ENCODE results near the gene SORCS2. TPM values are rescaled to one million over a fixed set of nuclear protein-coding genes. Genes with fewer than 3 reads are reported as not detected.

Gene SORCS2
- total and polyA plus RNA-seq, 2 of the 13 experiments (the other 11 are each of a cell fraction or from before 2014, with no cell fraction given) = 0.82 to 1.0 TPM

GRCh38 chr4:7183780-7184460 is 8.4 kb upstream of the SORCS2 start:
- POLR2A ChIA-PET = interaction anchor here (0.6 kb wide), 1 partner anchor 493 kb away, joined by 4 read pairs; no protein-coding TSS in a partner anchor
- CTCF ChIA-PET (ENCODE audit: low intra/inter-chr PET ratio, low total read pairs) = no interaction called here
- no peak for DNase-seq (ENCODE audit: low spot score)

GRCh38 chr4:7185487-7186030 is 6.8 kb upstream of the SORCS2 start:
- Histone ChIP-seq H3K9me3 (ENCODE audit: low read length) (no peaks in the 10 kb centered on the region), H3K36me3 (replicated peaks in 1 of 2; ENCODE audit: control insufficient read depth in 1 of 2, insufficient read depth in 2 of 2, low read length in 2 of 2) (no peaks in the 10 kb centered on the region), H3K4me3 (replicated peaks in 1 of 3; ENCODE audit: insufficient read depth in 1 of 3, low read depth in 2 of 3, low read length in 3 of 3) (no peak overlapping the region), H3K27me3 (ENCODE audit: control insufficient read depth in 1 of 2, insufficient read depth in 2 of 2, low read length in 2 of 2) (peaks cover 7 to 39% of the 10 kb centered on the region in 2 experiments), H3K4me1 (ENCODE audit: insufficient read depth, low read length) (no peaks in the 10 kb centered on the region), H2AFZ (ENCODE audit: low read length) (no peak overlapping the region), H3K27ac (ENCODE audit: extremely low read length, insufficient read depth, low read length) (no peak overlapping the region), H4K20me1 (ENCODE audit: insufficient read depth, low read length) (no peaks in the 10 kb centered on the region), H3K79me2 (ENCODE audit: insufficient read depth, low read length) (no peaks in the 10 kb centered on the region), H3K4me2 (ENCODE audit: low read depth, low read length) (no peak overlapping the region), H3K9ac (ENCODE audit: insufficient read depth, low read depth, low read length) (no peak overlapping the region)
- ChIA-PET POLR2A (no interaction called here), CTCF (ENCODE audit: low intra/inter-chr PET ratio, low total read pairs) (interaction anchor here (2.4 kb wide), 1 partner anchor 83 kb away, joined by 7 read pairs; no protein-coding TSS in a partner anchor)
- in situ Hi-C loops (cut with HindIII; ENCODE audit: extremely low pct_ligation_motif_present, low pct_unique_long_range_greater_than_20kb) = no loop called here
- BruUV-seq (replicated peaks) = no TSS peak
- 50% methylated on average over 7 of the region's 10 CpGs for WGBS (ENCODE audit: low lambda C conversion rate)
- intact Hi-C loops (cut with micrococcal nuclease; ENCODE audit: unreplicated experiment) = loop anchor here (5.0 kb wide), 2 partner anchors 33 to 83 kb away; no protein-coding TSS in a partner anchor
- no peak for FAIRE-seq
- TF ChIP-seq YEATS4 (CRISPR knock-in tag; IDR thresholded peaks at IDR 0.05; ENCODE audit: borderline replicate concordance) = no peak
- no peak for TF ChIP-seq ZSCAN30 (CRISPR knock-in tag; IDR thresholded peaks at IDR 0.05)
- TF ChIP-seq PRDM10 (CRISPR knock-in tag; IDR thresholded peaks at IDR 0.05; ENCODE audit: low read depth) = no peak
- TF ChIP-seq SETDB1 (CRISPR knock-in tag; IDR thresholded peaks at IDR 0.05; ENCODE audit: borderline replicate concordance) = no peak
- ATAC-seq = no peak
- DNase-seq (ENCODE audit: low spot score) = no peak

More at GRCh38 chr4:7183780-7184460, 8.4 kb upstream of the SORCS2 start:
- Histone ChIP-seq H3K9ac (ENCODE audit: insufficient read depth, low read depth, low read length) (no peak overlapping the region), H3K27me3 (ENCODE audit: control insufficient read depth in 1 of 2, insufficient read depth in 2 of 2, low read length in 2 of 2) (peaks cover 7 to 24% of the 10 kb centered on the region in 2 experiments), H3K4me3 (replicated peaks in 1 of 3; ENCODE audit: insufficient read depth in 1 of 3, low read depth in 2 of 3, low read length in 3 of 3) (no peak overlapping the region), H3K4me2 (ENCODE audit: low read depth, low read length) (no peak overlapping the region), H3K79me2 (ENCODE audit: insufficient read depth, low read length) (no peaks in the 10 kb centered on the region), H4K20me1 (ENCODE audit: insufficient read depth, low read length) (no peaks in the 10 kb centered on the region), H3K9me3 (ENCODE audit: low read length) (peaks cover 8% of the 10 kb centered on the region), H3K4me1 (ENCODE audit: insufficient read depth, low read length) (no peaks in the 10 kb centered on the region), H3K27ac (ENCODE audit: extremely low read length, insufficient read depth, low read length) (no peak overlapping the region), H2AFZ (ENCODE audit: low read length) (no peak overlapping the region), H3K36me3 (replicated peaks in 1 of 2; ENCODE audit: control insufficient read depth in 1 of 2, insufficient read depth in 2 of 2, low read length in 2 of 2) (no peaks in the 10 kb centered on the region)
- FAIRE-seq (no peak), ATAC-seq (no peak)
- no TSS peak for BruUV-seq (replicated peaks)
- no peak for TF ChIP-seq MEIS1 (CRISPR knock-in tag; IDR thresholded peaks at IDR 0.05; ENCODE audit: borderline replicate concordance)
- no peak for TF ChIP-seq FOXA3 (CRISPR knock-in tag; IDR thresholded peaks at IDR 0.05)
- TF ChIP-seq ZBTB34 (CRISPR knock-in tag; IDR thresholded peaks at IDR 0.05) = no peak
- no peak for TF ChIP-seq ZNF350 (CRISPR knock-in tag; IDR thresholded peaks at IDR 0.05; ENCODE audit: borderline replicate concordance, low read depth)
- TF ChIP-seq ZFP36L2 (CRISPR knock-in tag; IDR thresholded peaks at IDR 0.05) = no peak
- intact Hi-C loops (cut with micrococcal nuclease; ENCODE audit: unreplicated experiment) = no loop called here
- in situ Hi-C loops (cut with HindIII; ENCODE audit: extremely low pct_ligation_motif_present, low pct_unique_long_range_greater_than_20kb) = no loop called here
- WGBS (ENCODE audit: low lambda C conversion rate) = 39% methylated on average over 5 of the region's 7 CpGs
